ENCODE results near the gene ARMCX4.

ARMCX4 gene

GRCh38 chrX:101450961-101451360 is 34.3 kb upstream of the ARMCX4 start:
- Histone ChIP-seq H3K4me1 (ENCODE audit: control insufficient read depth, insufficient read depth, low read depth, low read length) (peaks cover 6% of the 10 kb centered on the region), H2AFZ (ENCODE audit: low read depth, low read length) (no peak overlapping the region), H3K18ac (ENCODE audit: low read depth in 1 of 2, low read length in 2 of 2) (no peak overlapping the region), H2BK5ac (ENCODE audit: low read depth, low read length, poor library complexity, severe bottlenecking) (no peak overlapping the region), H4K91ac (ENCODE audit: low read length) (no peak overlapping the region), H3K27me3 (ENCODE audit: control insufficient read depth in 1 of 2, insufficient read depth in 1 of 2, low read length in 2 of 2) (no peaks in the 10 kb centered on the region), H3K27ac (ENCODE audit: low read length, poor library complexity, severe bottlenecking) (no peak overlapping the region), H2BK12ac (ENCODE audit: low read length in 2 of 2) (no peak overlapping the region), H3K14ac (ENCODE audit: low read length in 2 of 2) (no peak overlapping the region), H3K36me3 (ENCODE audit: control insufficient read depth in 1 of 2, insufficient read depth in 2 of 2, low read depth in 1 of 2, low read length in 2 of 2) (peaks cover 0 to under 1% of the 10 kb centered on the region in 2 experiments), H4K8ac (ENCODE audit: low read length) (no peak overlapping the region), H3K4me2 (ENCODE audit: low read length, poor library complexity, severe bottlenecking) (no peak overlapping the region), H3K9ac (ENCODE audit: low read length) (no peak overlapping the region), H3K4me3 (ENCODE audit: insufficient read depth in 1 of 2, low read depth in 1 of 2, low read length in 2 of 2) (no peak overlapping the region), H3K4ac (ENCODE audit: low read depth in 1 of 2, low read length in 2 of 2) (no peak overlapping the region), H2BK15ac (ENCODE audit: low read depth, poor library complexity, severe bottlenecking) (no peak overlapping the region), H2BK120ac (ENCODE audit: low read depth, low read length) (no peak overlapping the region), H2AK5ac (ENCODE audit: low read length, severe bottlenecking) (no peak overlapping the region), H3K79me1 (replicated peaks; ENCODE audit: low read length, poor library complexity, severe bottlenecking) (peaks cover 1% of the 10 kb centered on the region), H3K9me3 (ENCODE audit: control insufficient read depth, low read length) (no peaks in the 10 kb centered on the region), H3K23ac (ENCODE audit: low read length in 2 of 2) (no peak overlapping the region)
- 0% methylated on average over 1 of the region's 2 CpGs for WGBS
- peak; percentile 73 for DNase-seq

DNA sequence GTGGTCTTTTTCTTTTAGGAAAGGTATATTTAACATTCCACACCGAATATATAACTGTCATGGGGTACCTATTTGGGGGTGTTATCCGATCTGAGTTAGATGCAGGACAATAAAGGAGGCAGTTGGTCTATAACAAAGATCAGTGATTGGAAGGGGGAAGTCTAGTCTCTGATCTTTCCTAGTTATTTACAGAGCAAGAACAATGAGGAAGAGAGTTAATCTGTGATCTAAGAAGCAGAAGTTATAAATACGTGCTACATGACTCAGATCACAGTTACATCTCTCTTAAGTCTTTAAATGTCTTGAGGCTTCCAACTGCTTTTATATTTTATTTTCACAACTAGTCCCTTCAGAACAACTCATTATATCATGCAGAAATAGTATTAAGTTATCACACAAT is 33.2 kb upstream of the ARMCX4 start:
- no peak overlapping the region for H3K4me3 ChIP-seq (ENCODE audit: insufficient read depth in 1 of 2, low read depth in 1 of 2, low read length in 2 of 2)
- no peak for DNase-seq
- H4K91ac ChIP-seq (ENCODE audit: low read length): no peak overlapping the region
- H4K8ac ChIP-seq (ENCODE audit: low read length): no peak overlapping the region
- H3K4me2 ChIP-seq (ENCODE audit: low read length, poor library complexity, severe bottlenecking): no peak overlapping the region
- H3K4ac ChIP-seq (ENCODE audit: low read depth in 1 of 2, low read length in 2 of 2): no peak overlapping the region
- H2BK12ac ChIP-seq (ENCODE audit: low read length in 2 of 2): no peak overlapping the region
- no peak overlapping the region for H3K9ac ChIP-seq (ENCODE audit: low read length)
- H3K36me3 ChIP-seq (ENCODE audit: control insufficient read depth in 1 of 2, insufficient read depth in 2 of 2, low read depth in 1 of 2, low read length in 2 of 2): no peaks in the 10 kb centered on the region
- H3K79me1 ChIP-seq (replicated peaks; ENCODE audit: low read length, poor library complexity, severe bottlenecking): peaks cover 1% of the 10 kb centered on the region
- no peak overlapping the region for H3K18ac ChIP-seq (ENCODE audit: low read depth in 1 of 2, low read length in 2 of 2)
- H2BK15ac ChIP-seq (ENCODE audit: low read depth, poor library complexity, severe bottlenecking): no peak overlapping the region
- no peak overlapping the region for H3K27ac ChIP-seq (ENCODE audit: low read length, poor library complexity, severe bottlenecking)
- H2BK120ac ChIP-seq (ENCODE audit: low read depth, low read length): no peak overlapping the region
- H2AK5ac ChIP-seq (ENCODE audit: low read length, severe bottlenecking): no peak overlapping the region
- H2AFZ ChIP-seq (ENCODE audit: low read depth, low read length): no peak overlapping the region
- peaks cover 6% of the 10 kb centered on the region for H3K4me1 ChIP-seq (ENCODE audit: control insufficient read depth, insufficient read depth, low read depth, low read length)
- no peaks in the 10 kb centered on the region for H3K9me3 ChIP-seq (ENCODE audit: control insufficient read depth, low read length)
- H3K23ac ChIP-seq (ENCODE audit: low read length in 2 of 2): no peak overlapping the region
- H3K27me3 ChIP-seq (ENCODE audit: control insufficient read depth in 1 of 2, insufficient read depth in 1 of 2, low read length in 2 of 2): no peaks in the 10 kb centered on the region
- H3K14ac ChIP-seq (ENCODE audit: low read length in 2 of 2): no peak overlapping the region
- H2BK5ac ChIP-seq (ENCODE audit: low read depth, low read length, poor library complexity, severe bottlenecking): no peak overlapping the region
- WGBS: 100% methylated on average over 1 of the region's 3 CpGs

- no peaks in the 10 kb centered on the region for H3K36me3 ChIP-seq (ENCODE audit: control insufficient read depth in 1 of 2, insufficient read depth in 2 of 2, low read depth in 1 of 2, low read length in 2 of 2)
- H2AFZ ChIP-seq (ENCODE audit: low read depth, low read length): no peak overlapping the region
- H3K9me3 ChIP-seq (ENCODE audit: control insufficient read depth, low read length): no peaks in the 10 kb centered on the region
- H3K4me1 ChIP-seq (ENCODE audit: control insufficient read depth, insufficient read depth, low read depth, low read length): no peaks in the 10 kb centered on the region
- no peak overlapping the region for H3K18ac ChIP-seq (ENCODE audit: low read depth in 1 of 2, low read length in 2 of 2)
- no peak overlapping the region for H3K14ac ChIP-seq (ENCODE audit: low read length in 2 of 2)
- no peak overlapping the region for H2BK5ac ChIP-seq (ENCODE audit: low read depth, low read length, poor library complexity, severe bottlenecking)
- H2BK12ac ChIP-seq (ENCODE audit: low read length in 2 of 2): no peak overlapping the region
- H3K79me1 ChIP-seq (replicated peaks; ENCODE audit: low read length, poor library complexity, severe bottlenecking): peaks cover 1% of the 10 kb centered on the region
- H3K23ac ChIP-seq (ENCODE audit: low read length in 2 of 2): no peak overlapping the region
- no peak overlapping the region for H2BK120ac ChIP-seq (ENCODE audit: low read depth, low read length)
- H2BK15ac ChIP-seq (ENCODE audit: low read depth, poor library complexity, severe bottlenecking): no peak overlapping the region
- H2AK5ac ChIP-seq (ENCODE audit: low read length, severe bottlenecking): no peak overlapping the region
- H4K91ac ChIP-seq (ENCODE audit: low read length): no peak overlapping the region
- no peaks in the 10 kb centered on the region for H3K27me3 ChIP-seq (ENCODE audit: control insufficient read depth in 1 of 2, insufficient read depth in 1 of 2, low read length in 2 of 2)
- DNase-seq: peak; percentile 20
- no peak overlapping the region for H4K8ac ChIP-seq (ENCODE audit: low read length)
- H3K9ac ChIP-seq (ENCODE audit: low read length): no peak overlapping the region
- 100% methylated on average over 1 of the region's 1 CpG for WGBS
- H3K4me3 ChIP-seq (ENCODE audit: insufficient read depth in 1 of 2, low read depth in 1 of 2, low read length in 2 of 2): no peak overlapping the region
- H3K27ac ChIP-seq (ENCODE audit: low read length, poor library complexity, severe bottlenecking): no peak overlapping the region
- H3K4me2 ChIP-seq (ENCODE audit: low read length, poor library complexity, severe bottlenecking): no peak overlapping the region
- no peak overlapping the region for H3K4ac ChIP-seq (ENCODE audit: low read depth in 1 of 2, low read length in 2 of 2)
These were observed 24.6 kb upstream of the ARMCX4 start for GRCh38 chrX:101460669-101461068.

DNA sequence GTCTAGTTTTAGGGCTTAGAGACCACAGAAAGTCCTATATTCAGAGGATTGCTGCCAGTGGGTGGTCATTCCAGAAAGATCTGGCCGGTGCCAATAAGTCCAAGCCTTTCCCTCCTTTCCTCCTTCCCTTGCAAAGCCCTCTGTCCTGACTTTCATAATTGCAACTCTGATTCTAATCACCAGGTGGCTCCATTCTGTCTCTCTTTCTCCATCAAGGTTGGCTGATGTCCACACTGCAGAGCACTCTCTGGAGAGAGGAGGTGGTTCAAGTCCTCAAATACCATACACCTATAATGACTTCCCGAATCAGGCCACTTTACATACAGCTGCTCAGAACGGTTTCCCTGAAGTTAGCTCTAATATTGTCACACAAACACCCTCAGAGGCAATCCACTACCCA is 22.4 kb upstream of the ARMCX4 start:
- Histone ChIP-seq H3K79me1 (replicated peaks; ENCODE audit: low read length, poor library complexity, severe bottlenecking) (peaks cover 1% of the 10 kb centered on the region), H2BK12ac (ENCODE audit: low read length in 2 of 2) (no peak overlapping the region), H3K9me3 (ENCODE audit: control insufficient read depth, low read length) (no peaks in the 10 kb centered on the region), H3K4me2 (ENCODE audit: low read length, poor library complexity, severe bottlenecking) (no peak overlapping the region), H3K4me1 (ENCODE audit: control insufficient read depth, insufficient read depth, low read depth, low read length) (no peaks in the 10 kb centered on the region), H4K91ac (ENCODE audit: low read length) (no peak overlapping the region), H3K23ac (ENCODE audit: low read length in 2 of 2) (no peak overlapping the region), H2AK5ac (ENCODE audit: low read length, severe bottlenecking) (no peak overlapping the region), H2BK5ac (ENCODE audit: low read depth, low read length, poor library complexity, severe bottlenecking) (no peak overlapping the region), H3K18ac (ENCODE audit: low read depth in 1 of 2, low read length in 2 of 2) (no peak overlapping the region), H3K4me3 (ENCODE audit: insufficient read depth in 1 of 2, low read depth in 1 of 2, low read length in 2 of 2) (no peak overlapping the region), H3K4ac (ENCODE audit: low read depth in 1 of 2, low read length in 2 of 2) (no peak overlapping the region), H2BK120ac (ENCODE audit: low read depth, low read length) (no peak overlapping the region), H3K27me3 (ENCODE audit: control insufficient read depth in 1 of 2, insufficient read depth in 1 of 2, low read length in 2 of 2) (no peaks in the 10 kb centered on the region), H2BK15ac (ENCODE audit: low read depth, poor library complexity, severe bottlenecking) (no peak overlapping the region), H3K14ac (ENCODE audit: low read length in 2 of 2) (no peak overlapping the region), H4K8ac (ENCODE audit: low read length) (no peak overlapping the region), H3K27ac (ENCODE audit: low read length, poor library complexity, severe bottlenecking) (no peak overlapping the region), H2AFZ (ENCODE audit: low read depth, low read length) (no peak overlapping the region), H3K36me3 (ENCODE audit: control insufficient read depth in 1 of 2, insufficient read depth in 2 of 2, low read depth in 1 of 2, low read length in 2 of 2) (no peaks in the 10 kb centered on the region), H3K9ac (ENCODE audit: low read length) (no peak overlapping the region)
- peak; percentile 43 for DNase-seq
- 66% methylated on average over 3 of the region's 3 CpGs for WGBS
